GM21381 (cell line): ENCODE measurements around the gene ACTL9.

Experiments
- ATAC-seq: cut with Tn5 transposase; IDR thresholded peaks from one replicate; pipeline ENCODE4 v1.9.1; 2021; ENCODE audit warnings: mild to moderate bottlenecking, moderate library complexity; ENCODE audit not compliant: unreplicated experiment

ACTL9 gene

GRCh38 chr19:8688930-8689329, 9.7 kb downstream of the ACTL9 start:
- ATAC-seq, result no peak

- no peak for ATAC-seq
Observed at GRCh38 chr19:8686549-8686948, 12.0 kb downstream of the ACTL9 start.

- ATAC-seq, result no peak
Observed at GRCh38 chr19:8684001-8684902, 14.3 kb downstream of the ACTL9 start.

- no peak for ATAC-seq
Observed at GRCh38 chr19:8682931-8683330, 15.7 kb downstream of the ACTL9 start.

- no peak for ATAC-seq
Observed at GRCh38 chr19:8682472-8682871, 16.1 kb downstream of the ACTL9 start.

- no peak for ATAC-seq
Observed at GRCh38 chr19:8681345-8682029, 17.1 kb downstream of the ACTL9 start.

GRCh38 chr19:8680676-8681344, 17.8 kb downstream of the ACTL9 start:
- ATAC-seq, result no peak

- ATAC-seq, result no peak
Observed at GRCh38 chr19:8678244-8678807, 20.3 kb downstream of the ACTL9 start.

- ATAC-seq, result no peak
Observed at GRCh38 chr19:8675066-8675465, 23.5 kb downstream of the ACTL9 start.

- no peak for ATAC-seq
Observed at GRCh38 chr19:8673276-8673891, 25.2 kb downstream of the ACTL9 start.

GRCh38 chr19:8666814-8667405, 31.7 kb downstream of the ACTL9 start:
- ATAC-seq, result no peak

GRCh38 chr19:8665468-8666213, 33.0 kb downstream of the ACTL9 start:
- no peak for ATAC-seq

- ATAC-seq, result no peak
Observed at GRCh38 chr19:8664671-8665057, 33.9 kb downstream of the ACTL9 start.

- no peak for ATAC-seq
Observed at GRCh38 chr19:8663920-8664670, 34.5 kb downstream of the ACTL9 start.

GRCh38 chr19:8662263-8662662, 36.3 kb downstream of the ACTL9 start:
- ATAC-seq, result no peak

GRCh38 chr19:8659905-8660304, 38.7 kb downstream of the ACTL9 start:
- ATAC-seq, result no peak

GRCh38 chr19:8657869-8658268, 40.7 kb downstream of the ACTL9 start:
- ATAC-seq, result no peak

- no peak for ATAC-seq
Observed at GRCh38 chr19:8655340-8655709, 43.3 kb downstream of the ACTL9 start.
